Hematopoietic multipotent progenitor cell treated with erythropoietin and hydrocortisone succinate and interleukin-3 and kit ligand, for 6 days (in vitro differentiated cells): ENCODE measurements around the gene ZC3H12D.
"Not testable (repeated sequence)": the region's sequence is repeated elsewhere in the genome, so short reads cannot be mapped to it uniquely, and the experiment has no call there.

ENCODE experiments used
- DNase-seq: peaks from one replicate; pipeline ENCODE4 v3.0.0-alpha.2; 2015

The ZC3H12D gene

DNA sequence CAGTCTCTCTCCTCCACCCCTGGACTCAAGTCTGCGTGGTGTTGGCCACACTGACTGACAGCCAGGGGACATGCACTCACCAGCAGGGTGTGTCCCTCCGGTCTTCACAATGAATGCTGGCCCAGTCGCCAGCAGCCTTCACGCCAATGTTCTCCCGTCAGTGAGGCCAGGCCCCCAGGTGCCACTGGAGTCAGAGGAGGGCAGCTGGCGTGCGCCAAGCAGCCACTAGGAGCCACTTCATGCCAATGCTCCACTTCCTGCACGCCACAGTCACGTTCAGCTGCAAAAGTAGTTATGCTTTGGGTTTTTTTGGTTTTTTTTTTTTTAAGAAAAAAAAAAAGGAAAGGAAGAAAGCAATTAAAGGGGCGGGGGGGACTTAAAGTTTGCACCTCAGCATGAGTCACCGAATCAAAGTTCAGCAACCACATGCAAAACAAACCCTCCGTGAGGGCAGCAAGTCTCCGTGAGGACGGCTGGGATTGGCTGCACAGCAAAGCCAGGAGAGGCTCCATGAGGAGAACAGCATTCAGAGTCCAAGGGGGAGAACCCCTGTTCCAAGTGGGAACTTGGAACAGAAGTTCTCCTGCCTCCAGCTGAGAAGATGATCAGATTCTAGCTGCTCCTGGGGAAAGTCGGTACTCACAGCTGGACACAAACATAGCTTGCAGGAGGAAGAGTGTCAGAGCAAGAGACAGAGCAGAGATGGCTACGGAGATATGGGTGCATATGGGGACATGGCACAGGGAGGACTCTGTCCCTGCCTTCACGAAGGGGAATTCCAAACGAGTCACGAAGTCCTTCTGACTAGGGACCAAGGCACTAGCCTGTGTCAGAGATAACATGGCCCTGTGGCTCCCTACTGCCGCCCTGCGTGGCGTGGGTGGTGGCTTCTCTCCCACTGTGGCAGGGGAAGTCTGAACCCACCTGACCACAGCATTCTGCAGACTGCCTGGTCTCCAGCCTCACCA, at the start of gene ZC3H12D:
ZC3H12D (minus strand) TSS at position 282 of the 968 bp plus-strand sequence. CDS start 10,471 bp downstream, outside the sequence.
- DNase-seq: peak; percentile 61

DNA sequence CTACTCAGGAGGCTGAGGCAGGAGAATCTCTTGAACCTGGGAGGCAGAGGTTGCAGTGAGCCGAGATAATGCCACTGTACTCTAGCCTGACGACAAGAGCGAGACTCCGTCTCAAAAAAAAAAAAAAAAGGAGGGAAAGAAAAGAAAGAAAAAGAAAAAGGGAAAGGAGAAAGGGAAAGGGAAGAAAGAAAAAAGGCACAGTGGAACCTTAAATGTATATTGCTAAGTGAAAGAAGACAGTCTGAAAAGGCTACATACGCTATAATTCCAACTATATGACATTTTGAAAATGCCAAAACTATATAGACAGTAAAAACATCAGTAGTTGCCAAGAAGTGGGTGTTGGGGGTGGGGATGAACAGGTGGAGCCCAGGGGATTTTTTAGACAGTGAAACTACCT, 44.8 kb upstream of the ZC3H12D start:
- DNase-seq: no peak

DNA sequence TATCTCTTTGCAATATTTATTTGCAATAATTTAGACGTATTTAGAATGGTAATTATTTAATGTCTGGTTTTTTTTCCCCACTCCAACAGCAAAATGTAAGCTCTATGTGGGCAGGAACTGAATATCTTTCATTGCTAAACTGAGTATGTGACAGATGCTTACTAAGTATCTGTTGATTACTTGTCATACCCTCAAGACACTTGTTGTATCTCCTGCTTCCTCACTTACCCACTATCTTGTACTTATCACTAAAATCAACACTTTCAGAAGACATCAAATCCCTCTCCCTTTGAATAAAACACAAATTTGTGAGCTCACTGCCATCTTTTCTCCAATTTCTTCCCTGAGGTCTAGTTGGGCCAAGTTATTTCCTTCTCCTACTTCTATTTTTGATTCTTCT, 30.7 kb upstream of the ZC3H12D start:
- no peak for DNase-seq

DNA sequence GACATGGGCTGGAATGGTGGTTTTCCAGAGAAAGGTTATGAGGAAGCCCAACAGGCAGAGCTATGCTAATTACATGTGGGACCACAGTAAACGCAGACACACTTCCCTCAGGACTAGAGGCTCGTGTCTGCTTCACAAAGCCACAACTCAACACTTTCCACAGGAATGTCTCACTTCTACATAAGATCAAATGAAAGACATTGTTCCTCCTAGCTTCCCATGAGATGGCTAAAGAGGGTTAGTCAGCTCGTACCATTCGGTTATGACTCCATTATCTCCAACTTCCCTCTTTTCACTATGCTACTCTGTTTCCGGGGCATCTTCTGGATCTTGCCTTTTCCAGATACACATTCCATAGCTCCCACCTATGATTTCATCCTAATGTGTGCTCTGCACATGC, 29.1 kb upstream of the ZC3H12D start:
- no peak for DNase-seq

DNA sequence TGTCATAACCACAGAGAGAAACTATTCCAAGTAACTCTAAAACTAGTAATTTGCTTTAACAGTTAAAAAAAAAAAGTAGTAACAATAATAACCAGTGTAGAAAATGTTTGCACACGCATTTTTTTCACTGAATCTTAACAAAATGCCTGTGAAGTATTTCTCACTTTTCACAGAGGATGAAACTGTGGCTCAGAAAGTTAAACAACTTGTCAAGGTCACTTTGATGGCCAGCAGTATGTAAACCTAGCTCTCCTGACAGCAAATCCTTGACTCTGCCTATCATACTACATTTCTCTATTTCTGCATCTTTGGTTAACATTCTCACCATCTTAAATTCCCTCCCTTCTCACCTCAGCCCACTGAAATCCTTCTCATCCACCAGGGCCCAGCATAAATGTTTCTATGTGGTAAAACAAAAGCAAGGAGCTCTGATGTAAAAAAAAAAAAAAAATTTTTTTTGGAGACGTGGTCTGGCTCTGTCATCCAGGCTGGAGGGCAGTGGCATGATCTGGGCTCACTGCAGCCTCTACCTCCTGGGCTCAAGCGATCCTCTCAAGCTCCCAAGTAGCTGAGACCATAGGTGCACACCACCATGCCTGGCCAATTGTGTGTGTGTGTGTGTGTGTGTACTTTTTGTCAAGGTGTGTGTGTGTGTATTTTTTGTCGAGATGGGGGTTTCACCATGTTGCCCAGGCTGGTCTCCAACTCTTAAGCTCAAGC, 26.1 kb upstream of the ZC3H12D start:
- DNase-seq: no peak

DNA sequence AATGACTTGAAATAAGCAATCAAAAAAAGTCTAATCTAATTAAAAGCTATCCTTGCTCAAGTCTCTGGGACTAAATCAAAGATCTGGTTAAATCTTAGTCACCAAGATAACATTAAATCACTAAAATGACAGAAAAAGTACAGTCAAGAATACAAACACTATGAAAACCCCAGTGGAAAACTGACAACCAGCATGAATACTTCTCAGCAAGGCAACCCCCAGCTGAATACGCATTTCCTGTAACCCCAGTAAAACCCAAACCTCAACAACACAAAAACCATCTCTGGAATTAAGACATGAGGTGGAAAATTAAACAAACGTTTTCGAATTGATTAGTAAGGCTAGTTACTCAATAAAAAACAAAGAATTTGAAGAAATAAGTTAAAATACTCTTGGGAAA, 23.7 kb upstream of the ZC3H12D start:
- DNase-seq: no peak

DNA sequence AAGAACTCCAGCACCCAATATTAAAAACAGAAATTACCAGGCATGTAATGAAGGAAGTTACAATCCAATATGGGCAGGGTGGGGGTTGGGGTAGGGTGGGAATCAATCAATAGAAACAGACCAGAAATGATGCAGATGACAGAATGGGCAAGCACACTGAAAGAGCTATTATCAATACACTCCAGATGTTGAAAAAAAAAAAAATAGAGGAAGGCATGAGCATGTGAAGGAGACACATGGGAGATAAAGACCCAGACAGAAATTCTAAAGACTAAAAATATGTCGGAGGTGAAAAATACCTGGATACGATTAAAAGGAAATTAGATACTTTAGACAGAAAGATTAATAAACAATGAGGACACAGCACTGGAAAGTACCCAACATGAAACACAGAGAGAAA, 19.1 kb upstream of the ZC3H12D start:
- DNase-seq: peak; percentile 67

DNA sequence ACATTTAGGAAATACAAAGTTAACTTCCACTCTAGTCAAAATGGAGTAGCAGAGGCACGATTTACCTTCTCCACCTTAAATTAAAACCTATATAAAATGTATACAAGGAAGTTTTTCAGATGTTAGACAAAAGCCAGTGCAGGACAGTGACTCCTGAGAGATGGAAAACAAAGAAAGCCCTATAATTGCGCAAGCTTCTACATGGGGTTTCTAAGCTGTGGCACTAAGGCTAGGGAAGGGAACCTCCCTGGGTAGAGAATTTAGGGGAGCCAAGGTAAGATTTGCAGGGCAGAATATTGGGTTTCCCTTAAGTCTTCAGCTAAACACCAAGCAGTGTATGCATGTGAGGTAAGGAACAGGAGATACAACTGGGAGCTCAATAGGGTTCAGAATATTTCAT, 18.5 kb upstream of the ZC3H12D start:
- no peak for DNase-seq

DNA sequence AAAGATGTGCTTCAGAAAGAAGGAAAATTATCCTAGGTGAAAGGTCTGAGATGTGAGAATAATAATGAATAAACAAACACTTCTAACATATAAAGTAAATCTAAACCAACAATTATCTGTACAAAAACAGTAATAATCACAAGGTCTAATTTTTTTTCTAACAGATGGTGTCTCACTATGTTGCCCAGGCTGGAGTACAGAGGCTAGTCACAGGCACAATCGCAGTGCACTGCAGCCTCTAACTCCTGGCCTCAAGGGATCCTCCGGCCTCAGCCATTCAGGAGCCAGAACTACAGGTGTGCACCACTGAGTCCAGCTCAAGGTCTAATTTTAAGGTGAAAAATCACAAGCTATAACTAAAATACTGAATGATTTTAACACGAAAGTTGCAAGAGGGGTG, 17.0 kb upstream of the ZC3H12D start:
- DNase-seq: no peak

DNA sequence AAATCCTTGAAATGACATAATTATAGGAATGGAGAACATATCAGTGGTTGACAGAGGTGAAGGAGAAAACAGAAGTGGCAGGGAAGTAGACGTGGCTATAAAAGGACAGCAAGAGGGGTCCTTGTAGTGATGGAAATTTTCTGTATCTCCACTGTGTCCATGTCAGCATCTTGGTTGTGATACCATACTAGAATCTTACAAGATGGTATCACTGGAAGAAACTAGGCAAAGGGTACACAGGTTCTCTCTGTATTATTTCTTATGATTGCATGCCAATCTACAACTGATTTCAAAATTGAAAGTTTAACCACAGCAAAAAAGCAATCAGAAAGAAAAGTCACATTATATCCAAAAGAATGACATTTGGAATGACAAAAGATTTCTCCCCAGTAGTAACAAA, 16.4 kb upstream of the ZC3H12D start:
- no peak for DNase-seq

DNA sequence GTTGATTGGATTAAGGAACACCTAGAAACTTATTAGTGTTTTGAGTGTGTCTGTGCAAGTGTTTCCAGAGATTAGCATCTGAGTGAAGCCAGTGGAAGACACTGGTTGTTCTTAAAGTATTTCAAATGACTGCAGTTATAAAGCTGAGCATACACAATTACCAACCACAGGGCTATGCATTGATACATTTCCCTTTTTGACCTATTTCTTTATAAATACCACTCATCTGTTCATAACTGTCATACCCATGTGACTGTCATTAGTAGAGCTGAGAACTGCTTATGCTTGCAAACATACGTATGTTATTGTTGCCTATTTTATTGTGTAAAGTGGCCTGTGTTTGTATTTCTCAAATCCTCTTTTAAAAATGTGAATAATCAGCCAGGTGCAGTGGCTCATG, 15.3 kb upstream of the ZC3H12D start:
- no peak for DNase-seq

DNA sequence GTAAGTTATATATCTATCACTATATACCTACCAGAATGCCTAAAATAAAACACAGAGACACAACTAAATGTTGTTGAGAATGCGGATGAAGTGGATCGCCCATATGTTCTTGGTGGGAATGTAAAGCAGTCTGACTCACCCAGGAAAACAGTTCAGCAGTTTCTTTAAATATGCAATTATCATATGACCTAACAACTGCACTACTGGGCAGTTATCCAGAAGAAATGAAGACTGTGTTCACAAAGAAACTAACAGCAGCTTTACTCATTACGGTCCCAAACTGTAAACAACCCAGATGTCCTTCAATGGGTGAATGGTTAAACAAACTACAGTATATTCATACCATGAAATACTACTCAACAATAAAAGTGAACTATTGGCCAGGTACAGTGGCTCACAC, 14.3 kb upstream of the ZC3H12D start:
- no peak for DNase-seq

DNA sequence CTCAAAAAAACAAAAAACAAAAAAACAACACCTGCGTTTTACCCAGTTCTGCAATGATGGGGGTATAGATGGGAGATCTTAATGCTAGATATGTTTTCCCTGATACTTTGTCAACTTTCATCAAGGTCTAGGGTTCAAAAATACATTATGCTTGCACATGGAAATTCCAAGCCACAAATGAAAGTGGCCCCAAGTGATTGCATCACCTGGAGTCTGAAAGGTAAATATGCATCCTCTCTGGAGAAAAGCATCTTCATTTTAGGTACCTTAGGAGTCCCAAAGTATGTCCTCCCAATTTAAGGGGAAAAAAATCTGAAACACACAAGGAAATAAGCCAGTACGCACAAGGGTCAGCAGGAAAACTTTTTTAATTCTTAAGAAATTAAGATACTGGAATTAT, 12.6 kb upstream of the ZC3H12D start:
- no peak for DNase-seq

DNA sequence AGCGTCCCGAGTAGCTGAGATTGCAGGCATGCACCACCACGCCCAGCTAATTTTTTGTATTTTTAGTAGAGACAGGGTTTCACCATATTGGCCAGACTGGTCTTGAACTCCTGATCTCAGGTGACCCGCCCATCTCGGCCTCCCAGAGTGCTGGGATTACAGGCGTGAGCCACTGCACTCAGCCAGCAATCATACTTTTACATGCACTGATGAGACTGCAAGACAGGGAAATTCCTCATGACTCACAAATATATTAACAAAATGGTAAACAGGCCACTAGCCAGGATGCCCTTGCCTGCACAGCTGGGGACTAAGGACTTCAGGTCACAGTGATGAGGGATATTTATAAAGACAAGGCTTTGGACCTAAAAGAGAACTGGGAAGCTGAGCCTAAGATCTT, 11.8 kb upstream of the ZC3H12D start:
- not testable (repeated sequence) for DNase-seq

DNA sequence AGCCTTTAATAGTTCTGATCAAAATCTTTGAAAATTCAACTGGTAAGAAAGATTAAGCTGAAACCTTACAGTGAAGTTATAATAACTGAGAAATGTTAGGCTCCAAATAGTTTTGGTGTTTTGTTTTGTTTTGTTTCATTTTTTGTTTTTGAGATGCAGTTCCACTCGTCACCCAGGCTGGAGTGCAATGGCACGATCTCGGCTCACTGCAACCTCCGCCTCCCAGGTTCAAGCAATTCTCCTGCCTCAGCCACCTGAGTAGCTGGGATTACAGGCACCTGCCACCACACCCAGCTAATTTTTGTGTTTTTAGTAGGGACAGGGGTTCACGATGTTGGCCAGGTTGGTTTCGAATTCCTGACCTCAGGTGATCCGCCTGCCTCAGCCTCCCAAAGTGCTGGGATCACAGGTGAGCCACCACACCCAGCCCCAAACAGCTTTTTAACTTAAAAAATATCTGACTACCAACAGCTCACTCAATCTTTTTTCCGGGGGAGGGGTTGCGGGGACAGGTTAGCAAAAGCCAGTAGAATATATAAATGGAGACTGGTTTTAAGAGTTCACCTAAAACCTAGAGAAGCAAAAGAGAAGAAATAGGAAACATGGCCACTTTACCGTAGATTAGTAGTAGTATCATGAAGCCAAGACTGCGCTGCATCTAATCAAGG, 10.7 kb upstream of the ZC3H12D start:
- not testable (repeated sequence) for DNase-seq

DNA sequence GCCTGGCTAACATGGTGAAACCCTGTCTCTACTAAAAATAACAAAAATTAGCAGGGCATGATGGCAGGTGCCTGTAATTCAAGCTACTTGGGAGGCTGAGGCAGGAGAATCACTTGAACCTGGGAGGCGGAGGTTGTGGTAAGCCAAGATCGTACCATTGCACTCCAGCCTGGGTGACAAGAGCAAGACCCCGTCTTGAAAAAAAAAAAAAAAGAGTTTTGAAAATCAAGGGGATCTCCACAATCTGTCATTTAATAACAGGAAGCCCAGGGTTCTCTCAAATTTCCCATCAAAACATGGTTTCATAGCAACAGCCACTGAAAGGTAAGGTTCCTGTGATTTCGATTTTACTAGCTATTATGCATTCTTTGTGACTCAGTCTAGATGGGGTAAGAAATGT, 10.0 kb upstream of the ZC3H12D start:
- DNase-seq: not testable (repeated sequence)

DNA sequence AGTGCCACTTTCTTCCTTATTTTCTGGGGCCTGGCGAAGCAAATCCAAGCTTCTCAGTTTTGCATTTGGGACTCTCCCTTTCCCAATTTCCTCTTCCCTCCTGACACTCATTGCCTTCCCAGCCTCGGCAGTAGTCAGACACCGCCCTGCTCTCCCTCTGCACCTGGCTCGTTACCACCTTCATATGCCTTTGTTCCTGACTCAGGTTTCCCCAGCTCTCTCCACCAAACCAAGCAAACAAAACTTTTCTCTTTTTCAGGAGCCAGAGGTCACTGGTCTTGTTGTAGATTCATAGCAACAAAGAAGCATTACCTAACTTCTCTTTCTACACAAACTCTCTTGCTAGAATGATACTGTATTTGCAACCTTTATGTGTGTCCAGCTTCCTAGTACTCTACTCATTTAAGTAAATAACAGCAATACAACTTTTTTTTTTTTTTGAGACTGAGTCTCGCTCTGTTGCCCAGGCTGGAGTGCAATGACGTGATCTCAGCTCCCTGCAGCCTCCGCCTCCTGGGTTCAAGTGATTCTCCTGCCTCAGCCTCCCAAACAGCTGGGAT, 9.0 kb upstream of the ZC3H12D start:
- no peak for DNase-seq

DNA sequence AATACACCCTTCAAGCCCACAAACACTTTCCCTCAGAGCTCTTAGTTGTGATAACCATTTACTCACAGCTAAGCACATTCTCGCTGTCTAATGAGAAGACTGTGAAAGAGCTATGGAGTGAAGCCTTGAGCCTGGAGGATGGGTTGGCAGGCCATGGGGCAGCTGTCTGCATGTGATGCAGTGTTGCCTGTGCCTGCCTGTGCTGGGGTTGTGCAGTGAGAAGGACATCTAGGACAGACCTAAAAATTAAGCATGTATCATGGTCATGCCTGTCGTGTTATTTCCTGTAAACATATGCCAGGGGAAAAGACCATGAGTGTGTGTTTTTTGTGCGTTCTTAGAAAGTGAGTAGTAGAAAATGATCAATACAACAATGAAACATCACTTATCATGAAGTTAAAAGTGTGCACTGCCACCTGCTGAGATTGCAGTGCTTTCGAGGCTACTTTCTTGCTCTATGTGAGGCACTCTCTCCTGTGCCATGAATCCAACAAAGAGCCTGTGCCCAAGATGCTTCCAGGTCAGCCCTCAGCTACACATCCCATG, 8.1 kb upstream of the ZC3H12D start:
- no peak for DNase-seq

DNA sequence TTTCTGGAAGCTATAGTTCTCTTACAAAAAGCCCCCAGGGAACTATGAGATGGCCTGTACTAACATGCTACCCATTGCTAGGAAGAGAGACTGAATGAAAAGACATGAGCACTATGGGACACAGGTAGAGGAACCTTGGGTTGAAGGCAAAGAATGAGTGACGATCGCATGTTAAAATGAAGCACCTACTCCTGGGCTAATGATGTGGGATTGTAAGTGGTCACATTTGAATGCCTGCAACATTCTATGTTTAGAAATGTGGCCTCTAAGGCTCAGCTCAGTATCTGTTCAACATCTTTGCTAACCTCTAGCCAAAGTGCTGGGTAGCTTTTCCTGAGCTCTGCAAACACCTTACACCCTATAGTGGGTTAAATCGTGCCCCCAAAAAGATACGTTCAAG, 5.2 kb upstream of the ZC3H12D start:
- DNase-seq: no peak

DNA sequence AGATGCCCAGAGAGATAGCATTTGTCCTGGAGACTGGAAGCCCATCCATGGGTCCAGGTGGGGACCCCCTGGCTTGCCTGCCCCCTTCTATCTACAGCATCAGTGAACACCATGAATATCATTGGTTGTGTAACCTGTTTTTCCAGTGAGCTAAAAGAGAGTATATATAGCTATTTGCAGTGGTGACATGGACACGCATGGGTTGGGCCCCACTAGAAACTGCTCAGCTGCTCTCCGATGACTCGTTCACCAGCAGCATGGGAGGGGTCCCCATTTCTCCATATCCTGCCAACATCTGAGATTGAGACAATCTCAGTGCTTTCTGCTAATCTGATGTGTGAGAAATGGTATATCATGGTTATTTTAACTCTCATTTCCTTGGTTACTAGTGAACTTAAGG, 4.0 kb upstream of the ZC3H12D start:
- DNase-seq: no peak

DNA sequence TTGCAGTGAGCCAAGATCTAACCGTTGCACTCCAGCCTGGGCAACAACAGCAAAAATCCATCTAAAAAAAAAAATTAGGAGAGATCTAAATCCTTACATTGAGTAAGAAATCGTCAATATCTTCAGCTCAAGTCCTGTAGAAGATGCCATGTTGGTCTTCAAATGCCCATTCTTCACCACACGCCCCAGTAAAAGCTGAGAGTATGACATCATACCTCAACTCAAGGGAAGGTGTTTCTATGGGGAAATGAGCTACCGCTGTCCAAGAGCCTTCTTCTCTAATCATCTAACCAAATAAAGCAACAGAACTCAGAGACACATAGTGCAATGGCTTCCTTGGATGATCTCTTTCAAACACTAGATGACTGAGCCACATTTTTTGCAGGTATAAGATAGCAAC, 2.5 kb upstream of the ZC3H12D start:
- no peak for DNase-seq

DNA sequence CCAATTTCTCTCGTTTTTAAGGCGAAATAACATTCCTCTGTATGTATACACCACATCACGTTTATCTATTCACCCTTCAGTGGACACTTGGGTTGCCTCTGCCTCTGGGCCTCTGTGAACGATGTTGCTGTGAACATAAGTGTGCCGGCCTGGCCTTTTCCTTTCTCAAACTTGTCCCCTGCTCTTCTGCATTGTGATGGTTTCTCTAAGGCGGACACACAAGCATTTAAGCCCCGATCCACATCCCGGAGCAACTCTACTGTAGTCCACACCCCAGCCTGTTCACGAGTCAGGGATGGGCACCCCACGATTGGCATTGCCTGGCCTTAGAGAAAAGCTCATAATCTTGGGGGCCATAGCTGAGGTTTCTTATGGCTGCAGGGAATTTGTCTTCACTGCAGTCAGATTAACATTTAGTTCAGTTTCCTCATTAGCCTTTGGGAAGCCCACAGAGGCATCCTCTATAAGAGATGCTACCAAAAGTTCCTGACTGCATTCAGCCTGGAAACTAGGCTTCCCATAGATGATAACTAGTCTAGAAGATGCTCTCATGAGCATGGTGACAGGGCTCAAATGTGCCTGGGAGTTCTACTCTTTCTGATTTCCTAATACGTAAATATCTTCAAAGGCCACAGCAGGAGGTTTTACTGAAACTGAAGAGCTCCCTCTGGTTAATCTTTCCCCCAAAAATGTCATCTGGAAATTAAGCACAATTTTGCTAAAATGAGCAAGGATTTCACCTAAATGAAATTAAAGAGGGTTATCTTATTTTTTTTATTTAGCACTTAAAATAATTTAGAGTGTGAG, 762 bp downstream of the ZC3H12D start:
- no peak for DNase-seq
